Neutrophil (primary cell): Measurements from ENCODE around the gene DDIAS.

ENCODE experiments used
- H3K27ac ChIP-seq: fragments of 200-600 bp; sonication (generic); 2 replicates; pipeline ENCODE4 v1.5.1; 2016; ENCODE audit warnings: mild to moderate bottlenecking, moderate library complexity
- H3K27me3 ChIP-seq: fragments of 200-600 bp; sonication (generic); 2 replicates; pipeline ENCODE4 v1.6.0; 2016; ENCODE audit warnings: mild to moderate bottlenecking
- H3K36me3 ChIP-seq: fragments of 200-600 bp; sonication (generic); 2 replicates; pipeline ENCODE4 v1.5.1; 2017
- H3K4me1 ChIP-seq, 2 experiments: fragments of 200-600 bp in 1 of 2; sonication (generic) in 1 of 2; 1 replicate in 1 of 2; 2 replicates in 1 of 2; pipeline versions ENCODE4 v1.5.1 to v1.6.1; 2013 to 2016; ENCODE audit warnings: low read depth in 1 of 2, low read length in 1 of 2, mild to moderate bottlenecking in 1 of 2, moderate library complexity in 1 of 2; ENCODE audit not compliant: control insufficient read depth in 1 of 2, insufficient read depth in 1 of 2
- H3K4me3 ChIP-seq, 2 experiments: fragments of 200-600 bp in 1 of 2; sonication (generic) in 1 of 2; 1 replicate in 1 of 2; 2 replicates in 1 of 2; pipeline ENCODE4 v1.5.1; 2013 to 2016; ENCODE audit warnings: low read depth in 1 of 2, low read length in 1 of 2, mild to moderate bottlenecking in 1 of 2, moderate library complexity in 1 of 2
- H3K9me3 ChIP-seq: fragments of 200-600 bp; sonication (generic); 2 replicates; pipeline ENCODE4 v1.5.1; 2016
- TF ChIP-seq, protein P1 (sequence below): fragments of 200-600 bp; sonication (generic); IDR thresholded peaks from 2 replicates; pipeline ENCODE4 v1.5.1; 2016; ENCODE audit warnings: antibody characterized with exemption

Gene DDIAS

DNA sequence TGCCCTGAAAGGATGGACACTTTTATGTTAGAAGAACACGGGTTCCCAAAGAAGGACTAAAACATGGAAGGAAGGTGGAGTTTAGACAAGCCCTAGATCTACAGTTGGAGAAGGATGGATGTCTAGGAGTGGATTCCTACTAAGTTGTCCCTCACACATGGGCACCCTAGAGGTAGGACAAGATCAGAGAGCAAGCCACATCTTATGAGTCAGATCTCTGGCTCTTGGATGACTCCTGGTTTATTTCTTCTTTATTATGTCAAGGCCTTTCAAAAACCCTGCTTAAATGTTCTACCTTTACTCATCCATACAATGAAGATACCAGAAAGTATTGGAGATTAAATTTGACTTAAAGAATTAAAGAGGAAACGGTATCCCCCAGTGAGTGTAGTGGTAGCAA, 35.7 kb upstream of the DDIAS start:
- Histone ChIP-seq H3K27me3 (no peaks in the 10 kb centered on the region), H3K4me1 (peaks cover 23 to 33% of the 10 kb centered on the region in 2 experiments), H3K9me3 (no peaks in the 10 kb centered on the region), H3K36me3 (no peaks in the 10 kb centered on the region), H3K27ac (no peak overlapping the region), H3K4me3 (no peak overlapping the region)
- TF ChIP-seq, protein P1, sequence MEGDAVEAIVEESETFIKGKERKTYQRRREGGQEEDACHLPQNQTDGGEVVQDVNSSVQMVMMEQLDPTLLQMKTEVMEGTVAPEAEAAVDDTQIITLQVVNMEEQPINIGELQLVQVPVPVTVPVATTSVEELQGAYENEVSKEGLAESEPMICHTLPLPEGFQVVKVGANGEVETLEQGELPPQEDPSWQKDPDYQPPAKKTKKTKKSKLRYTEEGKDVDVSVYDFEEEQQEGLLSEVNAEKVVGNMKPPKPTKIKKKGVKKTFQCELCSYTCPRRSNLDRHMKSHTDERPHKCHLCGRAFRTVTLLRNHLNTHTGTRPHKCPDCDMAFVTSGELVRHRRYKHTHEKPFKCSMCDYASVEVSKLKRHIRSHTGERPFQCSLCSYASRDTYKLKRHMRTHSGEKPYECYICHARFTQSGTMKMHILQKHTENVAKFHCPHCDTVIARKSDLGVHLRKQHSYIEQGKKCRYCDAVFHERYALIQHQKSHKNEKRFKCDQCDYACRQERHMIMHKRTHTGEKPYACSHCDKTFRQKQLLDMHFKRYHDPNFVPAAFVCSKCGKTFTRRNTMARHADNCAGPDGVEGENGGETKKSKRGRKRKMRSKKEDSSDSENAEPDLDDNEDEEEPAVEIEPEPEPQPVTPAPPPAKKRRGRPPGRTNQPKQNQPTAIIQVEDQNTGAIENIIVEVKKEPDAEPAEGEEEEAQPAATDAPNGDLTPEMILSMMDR = no peak

DNA sequence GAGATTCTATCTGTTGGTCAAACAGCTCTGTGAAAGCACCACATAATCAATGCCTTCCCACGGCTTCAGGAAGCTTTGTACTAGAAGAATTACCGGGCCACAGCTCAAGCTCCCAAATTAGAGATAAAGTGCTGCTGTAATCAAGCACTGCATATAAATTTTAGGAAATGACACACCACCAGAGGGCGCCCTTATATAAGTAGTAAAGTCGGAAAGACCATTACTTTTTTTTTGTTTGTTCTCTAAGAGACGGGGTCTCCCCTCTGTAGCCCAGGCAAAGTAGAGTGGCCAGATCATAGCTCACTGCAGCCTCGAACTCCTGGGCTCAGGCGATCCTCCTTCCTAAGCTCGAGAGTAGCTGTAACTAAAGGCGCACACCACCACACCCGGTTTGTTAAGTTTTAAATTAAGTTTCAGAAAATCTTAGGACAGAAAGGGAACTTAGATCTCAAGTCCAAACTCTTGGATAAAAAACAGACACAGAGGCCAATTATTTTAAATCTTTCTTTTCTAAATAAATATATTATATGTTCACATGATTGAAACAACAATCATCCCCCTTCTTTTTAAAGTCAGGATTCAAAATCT, 33.9 kb upstream of the DDIAS start:
- Histone ChIP-seq H3K36me3 (no peaks in the 10 kb centered on the region), H3K9me3 (no peaks in the 10 kb centered on the region), H3K27ac (peak overlapping the region; percentile 5), H3K4me3 (peak overlapping the region; percentile 23 to 31), H3K4me1 (peaks cover 23 to 33% of the 10 kb centered on the region in 2 experiments), H3K27me3 (no peaks in the 10 kb centered on the region)
- TF ChIP-seq, protein P1 = peak; percentile 73

DNA sequence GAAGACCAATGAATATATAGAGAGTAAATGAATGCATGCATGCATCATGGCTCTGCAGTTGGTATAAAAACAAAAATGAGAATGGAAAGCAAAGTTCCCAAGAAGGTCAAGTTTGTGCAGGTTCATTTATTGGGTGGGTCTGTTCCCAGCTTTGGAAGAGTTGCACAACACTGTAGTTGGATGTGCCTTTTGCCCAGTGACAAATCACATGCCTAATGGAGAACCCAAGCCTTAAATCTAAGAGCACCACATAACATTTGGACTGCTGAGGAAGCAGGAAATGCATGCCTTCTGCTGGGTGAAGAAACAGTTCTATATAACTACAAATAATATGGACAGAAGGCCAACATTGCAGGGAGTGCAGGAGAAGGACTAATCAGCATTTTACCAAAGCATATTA, 31.9 kb upstream of the DDIAS start:
- no peak overlapping the region for H3K4me3 ChIP-seq
- H3K27ac ChIP-seq = peak overlapping the region; percentile 36
- TF ChIP-seq, protein P1 = no peak
- no peaks in the 10 kb centered on the region for H3K36me3 ChIP-seq
- peaks cover 8 to 14% of the 10 kb centered on the region in 2 experiments for H3K4me1 ChIP-seq
- H3K27me3 ChIP-seq = no peaks in the 10 kb centered on the region
- H3K9me3 ChIP-seq = no peaks in the 10 kb centered on the region

DNA sequence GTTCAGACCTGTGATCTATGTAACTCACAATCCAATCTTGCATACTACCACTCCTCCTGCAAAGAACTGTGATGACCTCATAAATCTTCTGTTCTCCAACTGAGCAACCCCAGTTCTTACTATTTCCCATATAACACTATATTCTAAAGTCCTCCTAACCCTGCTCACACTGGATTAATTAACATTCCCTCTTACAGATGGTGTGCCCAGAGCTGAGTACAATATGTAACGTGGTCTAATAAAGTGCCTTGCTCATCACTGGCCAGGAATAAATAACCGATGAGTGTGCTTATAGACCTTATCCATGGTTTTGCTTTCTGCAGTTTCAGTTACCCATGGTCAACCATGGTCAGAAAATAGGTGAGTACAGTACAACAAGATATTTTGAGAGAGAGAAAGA, 29.9 kb upstream of the DDIAS start:
- H3K27ac ChIP-seq = no peak overlapping the region
- no peaks in the 10 kb centered on the region for H3K36me3 ChIP-seq
- H3K4me1 ChIP-seq = peaks cover 14 to 17% of the 10 kb centered on the region in 2 experiments
- TF ChIP-seq, protein P1 = no peak
- no peaks in the 10 kb centered on the region for H3K27me3 ChIP-seq
- no peaks in the 10 kb centered on the region for H3K9me3 ChIP-seq
- H3K4me3 ChIP-seq = no peak overlapping the region

DNA sequence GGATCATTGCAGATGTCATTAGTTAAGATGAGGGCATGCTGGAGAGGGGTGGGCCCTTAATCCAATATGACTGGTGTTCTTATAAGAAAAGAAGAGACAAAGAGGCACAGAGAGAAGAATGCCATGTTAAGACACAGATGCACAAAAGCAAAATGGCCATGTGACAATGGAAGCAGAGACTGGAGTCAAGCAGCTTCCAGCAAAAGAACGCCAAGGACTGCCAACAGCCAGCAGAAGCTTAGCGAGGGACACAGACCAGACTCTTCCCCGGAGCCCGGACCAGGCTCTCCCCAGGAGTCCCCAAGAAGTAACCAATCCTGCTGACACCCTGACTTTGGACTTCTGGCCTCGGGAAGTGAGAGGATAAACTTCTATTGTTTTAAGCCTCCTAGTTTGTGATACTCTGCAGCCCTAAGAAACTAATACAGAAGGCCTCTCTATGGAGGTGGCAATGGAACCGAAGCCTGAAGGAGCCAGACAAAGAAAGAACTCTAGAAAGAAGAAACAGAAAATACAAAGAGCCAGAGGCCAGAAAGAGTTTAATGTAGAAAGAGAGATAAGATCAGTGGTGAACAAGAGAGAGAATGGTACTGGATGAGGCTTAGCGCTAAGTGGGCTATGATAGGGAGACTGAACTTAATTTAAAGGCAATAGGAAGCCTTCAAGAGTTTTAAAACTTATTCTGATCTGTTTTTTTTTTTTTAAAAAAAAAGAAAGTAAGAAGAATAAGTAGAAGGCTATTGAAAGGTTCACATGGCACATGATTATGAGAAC, 29.0 kb upstream of the DDIAS start:
- Histone ChIP-seq H3K36me3 (no peaks in the 10 kb centered on the region), H3K4me3 (no peak overlapping the region), H3K27me3 (no peaks in the 10 kb centered on the region), H3K9me3 (no peaks in the 10 kb centered on the region), H3K4me1 (peaks cover 9 to 13% of the 10 kb centered on the region in 2 experiments), H3K27ac (no peak overlapping the region)
- TF ChIP-seq, protein P1 = no peak
